ENCODE results near the gene COL6A3. TPM values are rescaled to one million over a fixed set of nuclear protein-coding genes. Genes with fewer than 3 reads are reported as not detected.

COL6A3 gene
- total RNA-seq, 1 experiment from 2014 or later: 1.2 TPM

GRCh38 chr2:237319887-237320286 is 94.1 kb downstream of the COL6A3 start:
- H3K4me3 ChIP-seq (replicated peaks in 1 of 2; ENCODE audit: low read depth in 1 of 2, low read length in 2 of 2): no peak overlapping the region
- no peaks in the 10 kb centered on the region for H3K4me1 ChIP-seq (ENCODE audit: control insufficient read depth in 1 of 2, insufficient read depth in 2 of 2, low read length in 2 of 2)
- CTCF ChIA-PET: interaction anchor here (2.0 kb wide), 1 partner anchor 155 kb away, joined by 8 read pairs; no protein-coding TSS in a partner anchor
- H3K9me3 ChIP-seq (ENCODE audit: control insufficient read depth in 1 of 2, insufficient read depth in 1 of 2, low read depth in 1 of 2, low read length in 2 of 2): no peaks in the 10 kb centered on the region
- H3K9me2 ChIP-seq (ENCODE audit: insufficient read depth): no peaks in the 10 kb centered on the region
- H3K27me3 ChIP-seq (ENCODE audit: insufficient read depth, low read length): peaks cover 4% of the 10 kb centered on the region; the same call in 1 of the 2 replicates
- no peaks in the 10 kb centered on the region for H3K79me2 ChIP-seq (ENCODE audit: insufficient read depth, low read length)
- H3K4me2 ChIP-seq (ENCODE audit: low read length): no peak overlapping the region
- no peaks in the 10 kb centered on the region for H4K20me1 ChIP-seq (ENCODE audit: insufficient read depth)
- POLR2A ChIA-PET: no interaction called here
- H2AFZ ChIP-seq (ENCODE audit: low read depth, low read length, poor library complexity, severe bottlenecking): no peak overlapping the region
- no peak for ATAC-seq
- no peak for DNase-seq (ENCODE audit: low read depth, low spot score)
- no peak overlapping the region for H3K27ac ChIP-seq (ENCODE audit: low read depth, low read length)
- H3K9ac ChIP-seq (ENCODE audit: low read length): no peak overlapping the region
- no TSS peak for BruUV-seq (replicated peaks)
- TF ChIP-seq EZH2phosphoT487 (IDR thresholded peaks at IDR 0.05; ENCODE audit: borderline replicate concordance): no peak
- TF ChIP-seq SP1 (IDR thresholded peaks at IDR 0.05; ENCODE audit: low read depth): no peak
- TF ChIP-seq POLR2A (IDR thresholded peaks at IDR 0.05; ENCODE audit: borderline replicate concordance, extremely low read depth, insufficient read depth, insufficient read length): no peak
- TF ChIP-seq JUND (IDR thresholded peaks at IDR 0.05): no peak
- no peak for TF ChIP-seq ZNF274 (IDR thresholded peaks at IDR 0.05; ENCODE audit: low read depth, low read length)
- no peak for TF ChIP-seq CTCF (IDR thresholded peaks at IDR 0.05 in 2 of 3, conservative IDR thresholded peaks at IDR 0.05 in 1 of 3; ENCODE audit: borderline replicate concordance in 1 of 3, insufficient read depth in 1 of 3, low read depth in 2 of 3, low read length in 2 of 3)
- TF ChIP-seq EGR1 (IDR thresholded peaks at IDR 0.05; ENCODE audit: low read depth): no peak
- no peak for TF ChIP-seq CBX3 (IDR thresholded peaks at IDR 0.05; ENCODE audit: low read depth)
- TF ChIP-seq FOSL1 (IDR thresholded peaks at IDR 0.05; ENCODE audit: low read depth): no peak
- no peak for TF ChIP-seq TCF7L2 (IDR thresholded peaks at IDR 0.05; ENCODE audit: borderline replicate concordance, extremely low read depth, insufficient read depth, insufficient read length)
- no peak for TF ChIP-seq EZH2 (IDR thresholded peaks at IDR 0.05)
- TF ChIP-seq MAX (IDR thresholded peaks at IDR 0.05): no peak
- TF ChIP-seq ATF3 (IDR thresholded peaks at IDR 0.05): no peak
- TF ChIP-seq CEBPB (IDR thresholded peaks at IDR 0.05; ENCODE audit: low read depth): no peak
- RAD21 ChIA-PET (ENCODE audit: low non-redundant PET in 1 of 2, low total read pairs in 2 of 2, uncharacterized antibody in 2 of 2, unreplicated experiment in 2 of 2): no interaction called here
- intact Hi-C loops (cut with micrococcal nuclease): no loop called here
- H3K36me3 ChIP-seq (ENCODE audit: control insufficient read depth in 1 of 2, insufficient read depth in 2 of 2, low read length in 2 of 2): no peaks in the 10 kb centered on the region
